Lower leg skin (tissue), 3 donors: Measurements from ENCODE around the gene KRT78.

Experiments
- POLR2A ChIP-seq, 2 donors: fragments of 450-650 bp; IDR thresholded peaks; one replicate each; pipeline ENCODE4 v1.6.1; 2016 to 2017; ENCODE audit warnings: antibody characterized with exemption in 2 of 2, mild to moderate bottlenecking in 1 of 2, moderate library complexity in 1 of 2
- TF ChIP-seq, protein P1 (sequence below), 3 donors: fragments of 450-650 bp; IDR thresholded peaks; one replicate each; pipeline ENCODE4 v1.5.1; 2016; ENCODE audit warnings: antibody characterized with exemption in 3 of 3, mild to moderate bottlenecking in 3 of 3, moderate library complexity in 2 of 3

DNA sequence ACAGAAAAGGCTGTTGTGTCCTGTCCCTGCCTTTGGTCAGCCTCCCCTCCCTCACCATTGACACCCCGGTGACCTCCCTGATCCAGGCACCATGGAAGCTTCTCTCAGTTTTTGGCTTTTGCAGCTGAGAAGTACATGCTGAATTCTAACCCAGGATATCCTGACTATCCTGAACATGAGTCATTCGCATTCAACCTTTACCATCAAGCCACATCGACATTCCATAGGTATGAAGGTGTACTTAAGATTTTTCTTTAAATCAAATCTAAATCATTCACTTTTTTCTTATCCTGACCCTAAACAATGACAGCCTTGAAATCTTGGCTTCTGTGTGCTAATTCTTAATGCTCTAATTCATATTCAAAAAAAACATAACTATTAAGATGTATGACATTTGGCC is 8.7 kb upstream of the KRT78 start:
- TF ChIP-seq POLR2A (IDR thresholded peaks at IDR 0.05), result no peak
- TF ChIP-seq, protein P1, sequence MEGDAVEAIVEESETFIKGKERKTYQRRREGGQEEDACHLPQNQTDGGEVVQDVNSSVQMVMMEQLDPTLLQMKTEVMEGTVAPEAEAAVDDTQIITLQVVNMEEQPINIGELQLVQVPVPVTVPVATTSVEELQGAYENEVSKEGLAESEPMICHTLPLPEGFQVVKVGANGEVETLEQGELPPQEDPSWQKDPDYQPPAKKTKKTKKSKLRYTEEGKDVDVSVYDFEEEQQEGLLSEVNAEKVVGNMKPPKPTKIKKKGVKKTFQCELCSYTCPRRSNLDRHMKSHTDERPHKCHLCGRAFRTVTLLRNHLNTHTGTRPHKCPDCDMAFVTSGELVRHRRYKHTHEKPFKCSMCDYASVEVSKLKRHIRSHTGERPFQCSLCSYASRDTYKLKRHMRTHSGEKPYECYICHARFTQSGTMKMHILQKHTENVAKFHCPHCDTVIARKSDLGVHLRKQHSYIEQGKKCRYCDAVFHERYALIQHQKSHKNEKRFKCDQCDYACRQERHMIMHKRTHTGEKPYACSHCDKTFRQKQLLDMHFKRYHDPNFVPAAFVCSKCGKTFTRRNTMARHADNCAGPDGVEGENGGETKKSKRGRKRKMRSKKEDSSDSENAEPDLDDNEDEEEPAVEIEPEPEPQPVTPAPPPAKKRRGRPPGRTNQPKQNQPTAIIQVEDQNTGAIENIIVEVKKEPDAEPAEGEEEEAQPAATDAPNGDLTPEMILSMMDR (IDR thresholded peaks at IDR 0.05), result no peak
